ENCODE measurements around the gene DUSP16.
"Not testable (repeated sequence)": the region's sequence is repeated elsewhere in the genome, so short reads cannot be mapped to it uniquely, and the experiment has no call there.

The DUSP16 gene

DNA sequence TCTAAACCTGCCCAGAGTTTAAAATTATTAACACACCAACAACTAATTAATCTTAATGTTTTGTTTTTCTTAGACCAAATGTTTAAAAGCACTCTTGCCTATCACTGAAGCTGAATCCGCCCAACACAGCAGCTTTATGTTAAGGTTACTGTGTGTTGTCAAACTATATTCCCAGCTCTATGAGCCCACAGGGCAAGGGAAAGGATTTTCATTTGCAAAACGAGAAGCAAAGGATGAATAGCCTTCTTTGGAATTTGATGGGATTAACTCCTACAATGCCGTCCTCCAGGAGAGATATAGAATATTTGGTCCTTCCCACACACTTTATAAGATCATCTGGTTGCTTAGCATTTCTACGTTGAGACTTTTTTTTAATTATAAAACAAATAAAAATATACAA, 43.7 kb downstream of the DUSP16 start:
- DNase-seq = no peak

DNA sequence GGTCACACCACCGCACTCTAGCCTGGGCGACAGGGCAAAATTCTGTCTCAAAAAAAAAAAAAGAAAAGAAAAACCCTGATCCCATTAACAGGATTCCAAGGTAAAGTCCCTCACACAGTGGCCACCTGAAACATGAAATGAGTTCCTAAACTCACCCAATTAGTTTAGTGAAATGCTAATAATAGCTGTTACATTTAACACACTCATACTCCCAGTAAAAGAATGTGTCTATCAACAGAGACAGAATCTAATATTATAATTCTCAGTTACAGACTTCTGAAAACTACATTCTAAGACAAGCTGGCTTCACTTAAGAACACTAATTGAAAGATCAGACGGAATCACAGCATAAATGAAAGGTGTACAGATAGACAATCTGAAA, 44.2 kb downstream of the DUSP16 start:
- DNase-seq = no peak

DNA sequence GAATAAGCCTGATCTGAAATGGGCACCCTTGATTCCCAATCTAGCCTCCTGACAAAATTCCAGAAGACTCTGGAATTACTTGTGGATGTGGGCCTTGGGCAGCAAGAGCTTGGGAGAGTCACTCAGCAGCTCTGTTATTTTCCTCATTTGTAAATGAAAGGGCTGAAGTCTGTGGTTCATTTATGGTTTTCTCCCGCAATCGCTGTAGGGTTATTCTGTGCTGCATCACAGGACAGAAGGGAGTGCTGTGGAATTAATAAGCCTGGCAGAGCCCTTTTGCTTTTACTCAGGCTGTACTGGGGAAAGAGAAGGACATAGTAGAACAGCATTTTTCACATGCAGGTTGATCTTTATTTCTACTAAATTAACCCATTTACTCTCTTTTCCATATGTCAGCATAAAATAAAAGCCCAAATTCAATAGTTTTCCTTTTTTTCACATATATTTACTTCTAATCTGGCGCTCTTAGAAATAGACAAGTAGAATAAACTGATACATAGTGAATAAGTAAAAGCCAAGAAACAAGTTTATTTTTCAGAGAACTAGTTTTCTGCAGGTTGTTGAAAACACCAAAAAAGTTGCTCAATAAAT, 49.2 kb downstream of the DUSP16 start:
- DNase-seq = no peak

DNA sequence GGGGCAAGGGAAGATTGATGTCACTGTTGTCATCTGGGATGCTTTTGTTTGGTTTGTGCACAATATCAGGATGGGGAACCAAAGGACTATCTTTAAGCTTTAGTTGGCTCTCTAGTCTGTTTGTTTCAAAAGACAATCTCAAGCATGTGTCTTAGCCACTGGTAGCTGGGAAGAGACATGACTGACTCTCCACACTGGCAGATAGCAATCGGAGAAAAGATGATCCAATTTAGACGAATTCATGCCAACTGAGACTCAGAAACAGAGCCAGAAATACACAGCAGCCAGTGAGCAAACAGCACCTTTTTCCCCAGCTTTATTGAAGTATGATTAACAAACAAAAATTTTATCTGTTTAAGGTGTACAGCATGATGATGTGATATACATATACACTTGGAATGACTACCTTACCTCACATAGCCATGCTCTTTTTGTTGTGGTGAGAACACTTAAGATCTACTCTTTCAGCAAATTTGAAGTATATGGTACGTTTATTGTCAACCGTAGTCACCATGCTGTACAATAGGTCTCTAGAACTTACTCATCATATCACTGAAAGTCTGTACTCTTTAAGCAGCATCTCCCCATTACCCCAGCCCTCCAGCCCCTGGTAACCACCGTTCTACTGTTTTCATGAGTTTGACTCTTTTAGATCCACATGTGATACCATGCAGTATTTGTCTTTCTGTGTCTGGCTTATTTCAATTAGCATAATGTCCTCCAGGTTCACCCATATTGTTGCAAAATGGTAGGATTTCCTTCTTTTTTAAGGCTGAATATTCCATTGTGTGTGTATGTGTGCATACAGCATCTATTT, 50.6 kb downstream of the DUSP16 start:
- no peak for DNase-seq

DNA sequence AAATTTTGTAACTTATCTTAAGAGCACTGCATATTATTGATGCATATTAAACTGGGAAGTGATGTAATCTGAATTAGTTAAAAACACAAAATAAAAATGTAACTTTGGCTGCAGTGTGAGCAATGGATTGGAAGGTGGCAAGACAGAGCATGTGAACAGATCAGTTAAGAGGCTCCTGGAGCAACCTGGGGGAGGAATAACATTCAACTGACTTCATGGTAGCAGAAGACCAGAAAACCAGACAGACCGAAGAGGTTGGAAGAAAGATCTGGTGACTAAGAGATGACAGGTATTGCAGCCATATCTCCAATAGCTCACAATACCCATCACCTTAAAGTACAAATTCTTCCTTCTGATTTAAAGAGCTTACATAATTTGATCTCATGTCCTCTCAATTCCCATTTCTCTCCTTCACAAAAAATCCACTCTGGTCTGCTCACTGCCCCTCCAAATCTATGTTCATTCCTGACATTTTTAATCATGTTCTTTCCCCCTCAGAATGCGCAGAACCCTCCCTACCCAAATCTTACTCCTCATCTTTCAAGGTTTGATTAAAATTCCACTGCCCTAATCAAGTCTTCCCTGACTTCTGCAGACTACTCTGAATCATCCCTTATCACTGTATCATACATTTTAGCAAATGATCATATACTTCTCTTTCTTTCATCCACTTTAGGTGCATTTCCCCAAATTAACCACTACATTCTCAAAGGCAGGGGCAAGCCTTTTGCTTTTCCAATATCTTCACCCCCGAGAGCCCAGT, 51.5 kb downstream of the DUSP16 start:
- DNase-seq = no peak

DNA sequence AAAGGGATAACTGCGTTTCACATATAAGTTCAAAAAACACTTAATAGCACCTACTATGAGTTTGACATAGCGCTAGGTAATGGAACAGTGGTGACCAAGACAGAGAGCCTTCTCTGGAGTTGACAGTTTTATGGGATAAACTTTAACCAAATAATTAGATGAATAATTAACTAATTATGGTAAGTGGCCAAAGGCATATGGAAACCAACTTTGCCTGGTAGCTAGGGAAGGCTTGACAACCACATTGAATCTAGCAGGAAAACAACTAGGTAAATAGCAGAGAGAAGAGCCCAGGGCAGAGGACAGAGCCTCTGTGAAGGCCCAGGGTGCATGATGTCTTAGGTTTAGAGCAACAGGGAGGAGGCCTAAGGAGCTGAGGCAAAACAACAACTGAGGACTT, 52.1 kb downstream of the DUSP16 start:
- DNase-seq = no peak

DNA sequence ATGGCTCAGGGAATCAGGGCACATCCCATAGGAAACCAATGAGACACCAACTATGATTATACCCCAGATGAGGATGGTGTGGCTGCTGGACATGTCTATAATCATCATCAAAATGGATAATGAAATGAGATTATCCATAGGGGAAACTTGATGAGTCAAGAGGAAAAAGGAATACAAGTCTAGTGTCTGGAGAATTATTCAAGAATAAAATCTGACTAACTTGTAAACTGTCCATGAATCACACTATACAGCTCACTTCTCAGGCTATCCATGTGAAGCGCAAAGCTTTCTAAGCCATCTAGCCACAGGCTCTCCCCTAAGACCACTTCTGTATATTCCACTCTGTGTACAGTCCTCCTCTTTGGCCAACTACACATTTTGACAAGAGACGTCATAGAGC, 52.5 kb downstream of the DUSP16 start:
- DNase-seq = no peak

DNA sequence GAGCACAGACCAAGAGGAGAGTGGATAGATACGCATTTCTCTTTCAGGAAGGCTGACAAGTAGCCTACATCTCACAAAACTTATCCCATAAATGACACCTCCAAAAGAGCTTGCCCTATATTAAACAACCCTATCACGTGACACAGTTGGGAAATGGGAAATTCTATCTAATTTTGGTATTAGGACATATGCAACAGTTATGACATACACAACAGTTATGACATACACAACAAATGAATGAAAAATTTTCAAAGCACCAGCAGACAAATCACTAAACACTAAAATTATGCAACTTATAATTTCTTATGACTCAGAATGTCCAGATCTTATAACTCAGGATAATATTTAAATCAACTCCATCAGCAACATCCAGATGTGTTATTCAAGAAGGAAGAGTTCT, 54.1 kb downstream of the DUSP16 start:
- DNase-seq = no peak

DNA sequence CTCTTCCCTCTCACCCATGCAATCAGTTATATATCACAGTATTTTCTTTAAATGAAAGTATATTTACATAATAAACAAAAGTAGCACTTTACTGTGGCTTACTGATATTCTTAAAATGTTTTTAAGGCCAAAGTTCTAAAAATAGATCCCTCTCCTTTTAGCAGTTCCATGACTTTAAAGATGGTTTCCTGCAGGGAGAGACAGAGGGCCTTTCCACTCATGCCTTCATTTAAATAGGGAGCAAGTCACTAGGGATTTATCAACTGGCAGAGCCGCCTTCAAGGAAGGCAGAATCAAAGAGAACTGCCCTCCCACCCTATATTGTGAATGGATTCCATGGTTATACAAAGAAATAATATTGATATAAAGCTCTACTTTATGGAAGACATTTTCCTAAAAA, 55.5 kb downstream of the DUSP16 start:
- no peak for DNase-seq

DNA sequence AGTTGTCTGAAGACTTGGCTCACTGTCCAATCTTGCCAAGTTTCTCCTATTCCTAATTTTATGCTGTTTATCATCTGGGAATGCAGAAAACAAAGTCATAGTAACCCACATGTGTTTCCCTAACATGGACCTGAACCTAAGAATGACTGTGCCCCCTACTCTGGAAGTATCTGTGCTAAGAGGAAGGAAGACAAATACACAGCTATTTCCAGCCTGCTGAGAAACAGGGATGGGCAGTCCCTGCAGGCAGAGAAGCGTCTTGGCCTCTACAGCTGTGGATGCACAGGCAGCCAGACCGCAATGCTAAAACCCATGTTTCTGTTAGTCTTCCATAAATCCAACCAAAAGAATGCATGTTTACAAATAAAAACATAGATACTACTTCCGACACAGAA, 56.2 kb downstream of the DUSP16 start:
- no peak for DNase-seq

DNA sequence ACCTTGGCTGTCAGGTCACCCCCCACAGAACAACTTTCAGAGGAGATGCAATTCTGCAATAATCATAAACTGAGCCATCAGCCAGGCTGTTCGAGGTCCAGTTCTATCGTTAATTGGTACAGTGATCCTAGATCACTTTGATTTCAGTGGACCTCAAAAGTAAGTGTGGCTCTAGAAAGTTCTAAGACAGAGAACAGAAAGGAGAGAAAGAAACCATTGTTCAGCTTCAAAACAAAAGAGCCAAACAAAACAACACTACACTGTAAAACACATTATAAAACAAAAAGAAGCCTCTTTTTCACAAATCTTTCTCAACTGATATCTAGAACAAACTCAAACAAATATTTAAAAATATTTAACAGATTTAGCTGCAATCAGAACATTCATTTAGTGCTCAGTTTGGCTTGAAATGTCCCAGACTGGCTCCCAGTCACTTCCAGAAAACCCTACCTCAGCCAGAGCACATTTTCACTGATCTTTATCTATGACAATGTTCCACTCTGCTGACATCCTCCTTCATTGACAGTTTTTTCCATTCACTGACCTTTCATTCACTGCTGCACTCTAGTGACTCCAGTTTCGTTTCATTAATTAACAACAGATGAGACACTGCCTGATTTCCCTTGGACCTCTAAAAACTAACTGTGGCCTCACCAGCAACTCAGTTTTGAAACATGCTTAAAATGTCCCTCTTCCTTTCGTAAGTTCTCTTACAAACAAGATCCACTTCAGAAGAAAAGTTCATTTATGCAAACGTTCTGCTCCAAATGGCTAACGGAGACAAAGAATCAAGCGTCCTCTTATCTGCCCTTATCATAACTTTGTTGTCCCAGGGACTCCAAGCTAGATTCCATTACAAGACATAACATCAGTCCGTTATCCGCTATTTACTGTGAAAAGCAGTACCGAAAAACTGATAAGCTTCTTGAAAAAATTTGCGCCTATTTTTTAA, 56.8 kb downstream of the DUSP16 start:
- DNase-seq = no peak

DNA sequence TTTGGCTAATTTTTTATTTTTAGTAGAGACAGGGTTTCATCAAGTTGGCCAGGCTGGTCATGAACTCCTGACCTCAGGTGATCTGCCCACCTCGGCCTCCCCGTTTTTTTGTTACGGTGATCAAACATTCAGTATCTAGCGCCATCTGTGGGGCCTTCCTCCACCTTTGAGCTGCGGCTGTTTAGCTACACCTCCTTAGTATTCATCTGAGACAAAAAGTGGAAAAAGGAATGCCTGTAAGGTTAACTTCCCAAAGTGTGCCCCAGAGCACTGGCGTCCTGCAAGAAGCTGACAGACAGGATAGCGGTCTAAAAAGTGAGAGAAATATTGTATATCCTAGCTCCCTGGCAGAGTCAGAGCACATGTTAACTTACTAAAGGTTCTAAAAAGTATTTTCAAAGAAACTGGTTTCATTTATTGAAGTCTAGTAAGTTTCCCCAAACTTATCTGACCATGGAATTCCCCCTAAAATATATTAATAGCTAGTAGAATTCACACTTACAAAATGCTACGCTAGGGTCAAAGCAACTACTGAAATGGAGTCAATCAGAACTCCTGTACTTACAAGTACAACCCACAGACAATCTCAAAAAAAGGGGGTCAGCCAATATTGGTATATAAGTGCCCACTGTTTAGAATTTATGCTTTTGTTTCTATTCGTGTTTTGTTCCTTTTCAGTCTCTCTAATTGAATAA, 59.1 kb downstream of the DUSP16 start:
- DNase-seq = no peak

DNA sequence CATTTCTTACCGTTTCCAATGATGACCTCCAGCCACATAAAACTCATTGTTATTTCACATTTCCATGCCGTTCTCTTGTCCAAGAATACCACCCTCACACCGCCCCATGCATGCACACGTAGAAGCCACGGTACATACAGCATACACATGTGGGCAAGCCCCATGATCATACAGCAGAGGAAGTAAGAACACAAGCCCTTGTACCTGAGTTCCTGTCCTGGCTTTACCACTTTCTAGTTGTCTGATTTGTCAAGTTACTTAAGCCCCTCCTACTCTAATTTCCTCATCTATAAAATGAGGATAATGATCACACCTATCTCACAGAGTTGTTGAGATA, 59.9 kb downstream of the DUSP16 start:
- DNase-seq = no peak

DNA sequence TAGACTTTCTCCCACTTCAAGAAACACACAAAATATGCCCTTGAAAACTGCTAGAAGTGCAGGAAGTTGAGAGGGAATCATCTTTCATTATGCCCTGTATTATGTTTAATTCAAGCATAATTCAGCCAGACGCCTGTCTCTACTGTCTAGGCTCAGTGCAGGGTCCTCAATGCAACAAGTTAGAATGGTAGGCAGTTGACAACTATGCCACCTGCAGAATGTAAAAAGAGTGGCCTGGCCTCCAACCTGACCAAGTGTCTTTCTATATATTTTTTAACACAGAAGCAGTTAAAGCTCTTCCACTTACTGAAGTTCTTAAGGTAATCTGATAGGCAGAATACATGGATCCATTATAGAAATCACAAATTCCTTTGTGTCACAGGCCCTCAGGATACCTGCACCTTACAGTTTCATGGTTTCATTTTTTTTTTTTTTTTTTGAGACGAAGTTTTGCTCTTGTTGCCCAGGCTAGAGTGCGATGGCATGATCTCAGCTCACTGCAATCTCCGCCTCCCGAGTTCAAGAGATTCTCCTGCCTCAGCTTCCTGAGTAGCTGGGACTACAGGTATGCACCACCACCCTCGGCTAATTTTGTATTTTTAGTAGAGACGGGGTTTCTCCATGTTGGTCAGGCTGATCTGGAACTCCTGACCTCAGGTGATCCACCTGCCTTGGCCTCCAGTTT, 60.4 kb downstream of the DUSP16 start:
- DNase-seq = not testable (repeated sequence)

DNA sequence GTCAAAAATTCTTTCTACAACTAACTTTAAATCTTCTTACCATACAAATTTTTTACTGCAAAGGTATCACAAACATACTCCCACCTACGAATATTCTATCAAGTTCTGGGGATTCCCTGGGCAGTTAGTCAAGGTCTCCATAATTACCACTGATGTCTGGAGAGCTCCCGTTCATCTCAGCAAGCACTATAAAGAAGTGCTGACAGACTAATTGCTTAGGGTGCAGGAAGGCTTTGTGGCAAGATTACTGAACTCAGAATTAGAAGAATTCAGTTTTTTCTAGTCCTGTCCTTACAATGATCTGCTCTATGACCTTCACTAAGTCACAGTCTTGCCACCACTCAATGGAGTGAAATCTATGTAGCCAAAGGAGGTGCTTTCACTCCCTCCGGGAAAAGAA, 61.5 kb downstream of the DUSP16 start:
- DNase-seq = no peak

DNA sequence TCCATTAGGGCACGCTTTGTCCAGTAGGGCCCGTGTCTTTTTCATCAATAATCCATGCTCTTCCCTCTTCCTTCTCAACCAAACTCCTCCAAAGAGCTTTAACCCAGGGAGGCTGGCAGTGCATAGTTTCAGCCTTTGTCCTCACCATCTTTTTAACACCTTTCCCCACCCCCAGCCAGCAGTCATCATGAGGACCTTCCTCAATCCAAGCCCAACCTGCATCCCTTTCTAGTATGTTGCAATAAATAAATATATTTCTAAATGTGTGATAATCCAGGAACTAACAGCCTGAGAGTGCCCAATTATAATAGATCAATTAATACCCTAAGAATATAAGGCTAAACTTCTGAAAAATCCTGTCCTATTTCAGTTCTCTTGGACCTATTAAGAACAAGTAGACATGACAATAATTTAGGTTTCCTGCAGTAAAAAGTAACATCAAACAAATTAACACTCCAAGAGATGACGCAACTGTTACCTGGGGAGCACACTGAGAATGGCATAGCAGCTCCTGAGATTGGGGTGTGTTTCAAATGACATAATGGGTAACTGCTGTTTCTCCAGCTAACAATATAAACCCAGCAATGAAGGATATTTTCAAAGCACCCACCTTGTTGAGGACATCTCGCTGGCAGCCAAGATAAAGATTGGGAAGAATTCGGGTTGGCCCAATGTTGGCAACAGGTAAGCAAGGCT, 62.6 kb downstream of the DUSP16 start:
- DNase-seq = no peak

DNA sequence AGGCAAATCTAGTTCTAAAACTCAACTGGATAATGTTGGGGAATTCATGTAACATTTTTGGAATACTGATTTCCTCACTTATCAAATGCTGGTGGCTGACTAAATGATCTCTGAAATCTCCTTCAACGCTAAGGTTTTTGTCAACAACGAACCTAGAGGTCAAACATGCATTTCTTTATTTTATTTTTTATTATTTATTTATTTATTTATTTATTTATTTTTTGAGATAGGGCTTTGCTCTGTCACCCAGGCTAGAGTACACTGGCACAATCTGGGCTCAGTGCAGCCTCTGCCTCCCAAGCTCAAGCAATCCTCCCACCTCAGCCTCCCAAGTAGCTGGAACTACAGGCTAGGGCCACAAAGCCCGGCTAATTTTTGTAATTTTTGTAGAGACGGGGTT, 64.5 kb downstream of the DUSP16 start:
- DNase-seq = no peak

DNA sequence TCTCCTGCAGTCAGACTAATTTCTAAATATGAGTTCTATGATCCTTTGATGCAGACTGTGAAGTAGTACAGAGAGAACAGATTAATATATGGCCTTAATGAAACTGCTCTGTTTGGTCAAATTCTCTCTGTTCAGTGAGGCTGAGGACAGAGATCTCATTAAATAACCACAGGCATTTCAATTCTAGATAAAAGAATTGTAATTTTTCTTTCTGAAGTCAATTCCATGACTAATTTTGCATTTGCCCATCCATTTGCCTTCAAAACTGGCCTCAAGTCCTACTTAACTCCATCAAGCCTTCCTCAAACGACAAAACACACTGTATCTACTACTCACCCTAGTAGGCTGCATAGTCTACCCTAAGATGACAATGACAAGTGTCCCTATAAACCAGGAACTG, 67.1 kb downstream of the DUSP16 start:
- no peak for DNase-seq

DNA sequence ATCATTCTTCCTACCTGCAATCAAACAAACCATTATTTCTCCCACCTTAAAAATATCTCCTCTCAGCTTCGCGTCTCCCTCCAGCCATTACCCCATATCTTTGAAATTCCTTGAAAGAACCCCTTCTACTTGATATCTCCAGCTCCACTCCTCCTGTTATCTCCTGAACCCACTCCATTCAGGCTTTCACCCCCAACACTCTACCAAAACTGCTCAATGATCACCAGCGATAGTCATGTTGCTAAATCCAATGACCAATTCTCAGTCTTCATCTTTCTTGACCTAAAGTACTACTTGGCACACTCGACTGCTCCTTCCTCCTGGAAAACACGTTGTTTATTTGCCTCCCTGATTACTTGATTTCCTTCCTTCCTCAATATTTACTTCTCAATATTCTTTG, 70.1 kb downstream of the DUSP16 start:
- DNase-seq = no peak

DNA sequence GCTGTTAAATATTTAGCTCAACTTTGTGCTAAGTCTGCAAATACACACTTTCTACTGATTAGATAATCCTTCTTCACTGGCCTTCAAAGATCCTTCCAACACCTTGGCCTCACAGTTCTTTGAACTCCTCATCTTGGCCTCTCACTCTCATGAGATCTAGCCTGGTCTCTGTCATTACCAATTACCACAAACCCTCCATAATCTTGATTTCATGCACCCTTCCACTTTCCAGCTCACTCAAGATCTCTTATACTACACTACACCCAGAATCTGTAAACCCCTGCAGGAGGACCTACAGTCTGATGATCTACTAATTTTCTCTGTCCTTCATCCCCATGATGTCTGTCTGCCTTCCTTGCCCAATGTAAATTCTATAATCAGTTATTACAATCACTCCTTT, 71.1 kb downstream of the DUSP16 start:
- no peak for DNase-seq

DNA sequence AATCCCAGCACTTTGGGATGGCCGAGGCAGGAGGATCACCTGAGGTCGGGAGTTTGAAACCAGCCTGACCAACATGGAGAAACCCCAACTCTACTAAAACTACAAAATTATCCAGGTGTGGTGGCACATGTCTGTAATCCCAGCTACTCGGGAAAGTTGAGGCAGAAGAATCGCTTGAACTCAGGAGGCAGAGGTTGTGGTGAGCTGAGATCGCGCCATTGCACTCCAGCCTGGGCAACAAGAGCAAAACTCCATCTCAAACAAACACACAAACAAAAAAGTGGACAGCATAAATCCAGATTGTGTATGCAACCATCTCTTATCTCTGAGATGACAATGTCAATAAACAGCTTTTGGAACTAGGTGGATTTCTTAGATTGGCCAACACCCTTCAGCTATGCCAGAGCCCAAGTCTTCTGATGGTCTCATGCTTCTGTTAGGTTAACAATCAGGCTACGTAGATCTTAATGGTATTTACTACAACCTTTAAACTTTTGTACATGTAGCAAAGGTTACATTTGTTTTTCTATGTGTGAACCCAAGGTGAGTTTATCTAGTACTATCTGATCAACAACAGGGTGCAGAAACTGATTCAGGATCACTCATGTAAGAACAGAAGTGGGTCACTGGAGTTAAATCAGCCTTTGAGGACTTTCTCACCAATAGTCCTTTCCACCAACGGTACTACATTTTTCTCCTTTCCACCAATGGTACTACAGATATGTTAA, 73.7 kb downstream of the DUSP16 start:
- no peak for DNase-seq
